Heart right ventricle (tissue), 16 donors: Measurements from ENCODE around the gene RAPGEF3. TPM values are rescaled to one million over a fixed set of nuclear protein-coding genes. Genes with fewer than 3 reads are reported as not detected.

Experiments
- ATAC-seq, 8 donors: fragments of 200-7000 bp; cut with Tn5 transposase; one replicate each; pipeline ENCODE4 v1.9.1; 2020; ENCODE audit warnings: mild to moderate bottlenecking in 8 of 8, moderate library complexity in 8 of 8, moderate number of reproducible peaks in 1 of 8
- DNase-seq, 2 donors: peaks; one replicate each; pipeline ENCODE4 v3.0.0-alpha.2; 2020
- H3K27ac ChIP-seq, 10 donors: fragments of 200-600 bp; sonication (generic) in 2 of 10; one replicate each; pipeline versions ENCODE4 v1.5.0 to v1.8.0; 2020 to 2022; ENCODE audit warnings: mild to moderate bottlenecking in 3 of 10
- H3K27me3 ChIP-seq, 7 donors: fragments of 200-600 bp; one replicate each; pipeline ENCODE4 v1.8.0; 2021 to 2022; ENCODE audit warnings: mild to moderate bottlenecking in 2 of 7
- H3K36me3 ChIP-seq, 9 donors: fragments of 200-600 bp; sonication (generic) in 1 of 9; one replicate each; pipeline versions ENCODE4 v1.5.0 to v1.8.0; 2020 to 2022; ENCODE audit warnings: mild to moderate bottlenecking in 2 of 9
- H3K4me1 ChIP-seq, 9 donors: fragments of 200-600 bp; sonication (generic) in 1 of 9; one replicate each; pipeline versions ENCODE4 v1.5.0 to v1.8.0; 2020 to 2022; ENCODE audit warnings: mild to moderate bottlenecking in 4 of 9
- H3K4me3 ChIP-seq, 10 donors: fragments of 200-600 bp; sonication (generic) in 2 of 10; one replicate each; pipeline versions ENCODE4 v1.5.0 to v1.8.0; 2020 to 2022; ENCODE audit warnings: mild to moderate bottlenecking in 7 of 10, moderate library complexity in 2 of 10
- H3K9me3 ChIP-seq, 11 donors: fragments of 200-600 bp in 10 of 11; sonication (generic) in 2 of 11; one replicate each; pipeline versions ENCODE4 v1.5.0 to v1.8.0; 2013 to 2022; ENCODE audit warnings: mild to moderate bottlenecking in 2 of 11, control low read depth in 1 of 11, moderate library complexity in 1 of 11
- CTCF ChIP-seq, 9 donors: fragments of 200-600 bp; sonication (generic) in 2 of 9; IDR thresholded peaks; one replicate each; pipeline versions ENCODE4 v1.5.0 to v1.8.0; 2021 to 2022; ENCODE audit warnings: antibody characterized with exemption in 9 of 9, mild to moderate bottlenecking in 5 of 9, moderate library complexity in 1 of 9
- WGBS, 2 donors: extraction: QIAGEN DNeasy Blood & Tissue Kit; methylation state at CpG; one replicate each; pipeline ENCODE4 v1.1.7; 2013; ENCODE audit warnings: inconsistent platforms in 1 of 2; 5-methylcytosine and 5-hydroxymethylcytosine counted together
- intact Hi-C, 10 donors: fragments of 100-400 bp; cut with DNase I; formaldehyde crosslinking; loops; one replicate each; pipeline versions ENCODE4 v1.11.1 to v1.14.2; 2022
- polyA plus RNA-seq, 2 donors: library from polyadenylated mRNA; stranded (reverse); fragments of 200-250 nt; gene quantifications; one replicate each; pipeline ENCODE4 v1.2.3, GENCODE V29; 2013
- total RNA-seq, 10 donors: library from RNA; stranded (reverse); fragmentation: NEBNext Ultra II Directional in 3 of 10; extraction: Animal tissue kit (Norgen Biotek cat#: 25700) in 3 of 10; gene quantifications; one replicate each; pipeline versions ENCODE4 v1.2.1 to v1.2.4, GENCODE V29; 2021 to 2023
- donor health status: Arrhythmogenic right ventricular cardiomyopathy.
- donor health status: ischemic (EF 13 %, LVEDD 7.1; RV severe dilation, severe dysfunction).
- donor health status: healthy with polysubstance abuse.
- donor health status: DM: no; HTN: yes; CAD: no.
- donor health status: DM: no; HTN: no; CAD: no.
- donor health status: ischemic (EF 25% LVEDD 6.9; RV normal size, moderate dysfunction).
- donor health status: ischemic (EF 25% LVEDD 5.7; RV mildly dilated, moderate dysfunction).
- donor health status: healthy.
- donor health status: DM: yes; HTN: yes; CAD: no.
- donor health status: Ischemic cardiomyopathy.
- donor health status: ischemic (EF 35%, LVEDD 5.7; RV mildly dilated, moderate dysfunction).
- donor health status: nonischemic (EF 11% LVEDD 7.7; RV severe dilation, severe dysfunction).
- donor health status: DM: yes; HTN: yes; CAD: no.
- donor health status: PGD.
- donor health status: ischemic (EF 29% LVEDD 5.4; RV normal size, mild dysfunction).
- donor health status: nonischemic (EF 23%, LVEDD 6.1; RV moderate dilation, normal function).

The RAPGEF3 gene
- total and polyA plus RNA-seq, 12 donors: 9.5 to 173 (median 20.1) TPM

- peak overlapping the region in 9 of 10 donors; percentile 24 to 97 (median 93) for H3K27ac ChIP-seq
- H3K27me3 ChIP-seq: no peaks in the 10 kb centered on the region
- H3K9me3 ChIP-seq: no peaks in the 10 kb centered on the region
- no peak for TF ChIP-seq CTCF (IDR thresholded peaks at IDR 0.05)
- ATAC-seq (no peak), DNase-seq (no peak)
- WGBS, 2 donors: 23 to 26% methylated on average over 5 of the region's 5 CpGs
- H3K36me3 ChIP-seq: peaks cover 0 to 3% (median 0%) of the 10 kb centered on the region in 9 donors
- peak overlapping the region in 1 of 10 donors; percentile 8 for H3K4me3 ChIP-seq
- intact Hi-C loops: loop anchor here (1.0 to 10.0 kb wide), 12 partner anchors 52 to 240 kb away; no protein-coding TSS in a partner anchor
- peaks cover 31 to 54% (median 47%) of the 10 kb centered on the region in 9 donors for H3K4me1 ChIP-seq
These were observed 43.8 kb downstream of the RAPGEF3 start for GRCh38 chr12:47714826-47715386.

- intact Hi-C loops: loop anchor here in 4 of 10 donors (5.0 to 10.0 kb wide), 4 partner anchors 65 to 243 kb away; no protein-coding TSS in a partner anchor
- Histone ChIP-seq H3K4me3 (no peak overlapping the region), H3K27me3 (no peaks in the 10 kb centered on the region), H3K27ac (no peak overlapping the region), H3K9me3 (no peaks in the 10 kb centered on the region), H3K4me1 (peaks cover 20 to 63% (median 31%) of the 10 kb centered on the region in 9 donors), H3K36me3 (no peaks in the 10 kb centered on the region)
- no peak for DNase-seq
- no peak for TF ChIP-seq CTCF (IDR thresholded peaks at IDR 0.05)
- WGBS, 2 donors: 84 to 93% methylated on average over 6 of the region's 6 CpGs
- ATAC-seq: no peak
These were observed 46.5 kb downstream of the RAPGEF3 start for GRCh38 chr12:47712171-47712570.

GRCh38 chr12:47711448-47711847 lies 47.2 kb downstream of the RAPGEF3 start:
- Histone ChIP-seq H3K27ac (no peak overlapping the region), H3K4me1 (peaks cover 14 to 59% (median 27%) of the 10 kb centered on the region in 9 donors), H3K27me3 (no peaks in the 10 kb centered on the region), H3K9me3 (no peaks in the 10 kb centered on the region), H3K4me3 (no peak overlapping the region), H3K36me3 (no peaks in the 10 kb centered on the region)
- WGBS, 2 donors: 91 to 92% methylated on average over 5 of the region's 5 CpGs
- DNase-seq (no peak), ATAC-seq (no peak)
- intact Hi-C loops: loop anchor here in 4 of 10 donors (5.0 to 10.0 kb wide), 4 partner anchors 66 to 243 kb away; no protein-coding TSS in a partner anchor
- TF ChIP-seq CTCF (IDR thresholded peaks at IDR 0.05): no peak

- Histone ChIP-seq H3K9me3 (no peaks in the 10 kb centered on the region), H3K27ac (peak overlapping the region in 1 of 10 donors; percentile 31), H3K4me3 (no peak overlapping the region), H3K36me3 (no peaks in the 10 kb centered on the region), H3K27me3 (no peaks in the 10 kb centered on the region), H3K4me1 (peaks cover 4 to 49% (median 16%) of the 10 kb centered on the region in 9 donors)
- TF ChIP-seq CTCF (IDR thresholded peaks at IDR 0.05): no peak
- DNase-seq (no peak), ATAC-seq (no peak)
- intact Hi-C loops: loop anchor here in 4 of 10 donors (5.0 to 10.0 kb wide), 4 partner anchors 67 to 245 kb away; no protein-coding TSS in a partner anchor
These were observed 48.4 kb downstream of the RAPGEF3 start for GRCh38 chr12:47710278-47710677.
